Activated CD8-positive, alpha-beta memory T cell treated with anti-CD3 and anti-CD28 coated beads, Interleukin-2, amount 50 U/mL, for 24 hours (primary cell): Measurements from ENCODE around the gene EXOC4.

Source experiments
- DNase-seq: peaks from one replicate; pipeline ENCODE4 v3.0.0-alpha.2; 2020; ENCODE audit errors: extremely low read depth

EXOC4 gene

GRCh38 chr7:133704453-133704852 is 451.6 kb downstream of the EXOC4 start:
- no peak for DNase-seq

GRCh38 chr7:133705596-133705995 is 452.7 kb downstream of the EXOC4 start:
- no peak for DNase-seq

- DNase-seq = no peak
Measured at GRCh38 chr7:133706016-133706415, 453.1 kb downstream of the EXOC4 start.

GRCh38 chr7:133709036-133709880 is 456.4 kb downstream of the EXOC4 start:
- DNase-seq = no peak

- DNase-seq = no peak
Measured at GRCh38 chr7:133712544-133712943, 459.7 kb downstream of the EXOC4 start.

- DNase-seq = no peak
Measured at GRCh38 chr7:133714654-133715053, 461.8 kb downstream of the EXOC4 start.

GRCh38 chr7:133718131-133718530 is 465.3 kb downstream of the EXOC4 start:
- no peak for DNase-seq

- no peak for DNase-seq
Measured at GRCh38 chr7:133723044-133723443, 470.2 kb downstream of the EXOC4 start.

GRCh38 chr7:133724148-133724547 is 471.3 kb downstream of the EXOC4 start:
- no peak for DNase-seq

- DNase-seq = no peak
Measured at GRCh38 chr7:133724694-133725093, 471.8 kb downstream of the EXOC4 start.

- DNase-seq = no peak
Measured at GRCh38 chr7:133727476-133728214, 474.8 kb downstream of the EXOC4 start.

GRCh38 chr7:133730360-133730759 is 477.5 kb downstream of the EXOC4 start:
- no peak for DNase-seq

GRCh38 chr7:133733401-133733800 is 480.5 kb downstream of the EXOC4 start:
- no peak for DNase-seq

- DNase-seq = no peak
Measured at GRCh38 chr7:133735222-133735621, 482.3 kb downstream of the EXOC4 start.

- DNase-seq = no peak
Measured at GRCh38 chr7:133739817-133740216, 486.9 kb downstream of the EXOC4 start.

- DNase-seq = no peak
Measured at GRCh38 chr7:133741078-133741477, 488.2 kb downstream of the EXOC4 start.

GRCh38 chr7:133741703-133742102 is 488.8 kb downstream of the EXOC4 start:
- no peak for DNase-seq

- no peak for DNase-seq
Measured at GRCh38 chr7:133742709-133743538, 490.0 kb downstream of the EXOC4 start.

- no peak for DNase-seq
Measured at GRCh38 chr7:133744451-133744850, 491.6 kb downstream of the EXOC4 start.

- no peak for DNase-seq
Measured at GRCh38 chr7:133746305-133746704, 493.4 kb downstream of the EXOC4 start.

GRCh38 chr7:133746847-133747246 is 494.0 kb downstream of the EXOC4 start:
- no peak for DNase-seq
